Psoas muscle (tissue), 8 donors: ENCODE data around the gene ST6GALNAC6. TPM values are rescaled to one million over a fixed set of nuclear protein-coding genes. Genes with fewer than 3 reads are reported as not detected.

Experiments used
- ATAC-seq, 4 donors: fragments of 200-7000 bp; cut with Tn5 transposase; one replicate each; pipeline ENCODE4 v1.9.1; 2020; ENCODE audit warnings: moderate library complexity in 3 of 4, mild to moderate bottlenecking in 2 of 4
- DNase-seq, 2 donors: peaks; one replicate each; pipeline ENCODE4 v3.0.0-alpha.2; 2020
- H3K27ac ChIP-seq: fragments of 200-600 bp; one replicate; pipeline ENCODE4 v1.8.0; 2022
- H3K27me3 ChIP-seq, 3 donors: fragments of 200-600 bp in 1 of 3; one replicate each; pipeline versions ENCODE4 v1.6.1 to v1.8.0; 2013 to 2022; ENCODE audit warnings: low read length in 2 of 3, mild to moderate bottlenecking in 2 of 3, moderate library complexity in 1 of 3; ENCODE audit not compliant: insufficient read depth in 3 of 3
- H3K36me3 ChIP-seq, 2 donors: fragments of 200-600 bp in 1 of 2; one replicate each; pipeline versions ENCODE4 v1.6.1 to v1.8.0; 2013 to 2022; ENCODE audit warnings: low read depth in 1 of 2, mild to moderate bottlenecking in 1 of 2, moderate library complexity in 1 of 2; ENCODE audit not compliant: insufficient read depth in 1 of 2
- H3K4me1 ChIP-seq: fragments of 200-600 bp; one replicate; pipeline ENCODE4 v1.8.0; 2022
- H3K4me3 ChIP-seq: fragments of 200-600 bp; one replicate; pipeline ENCODE4 v1.8.0; 2022; ENCODE audit warnings: mild to moderate bottlenecking
- H3K9me3 ChIP-seq: fragments of 200-600 bp; one replicate; pipeline ENCODE4 v1.8.0; 2022
- WGBS, 3 donors: extraction: QIAGEN DNeasy Blood & Tissue Kit; methylation state at CpG; one replicate each; pipeline versions ENCODE4 v1.1.6 to v1.1.7; 2013; 5-methylcytosine and 5-hydroxymethylcytosine counted together
- intact Hi-C, 2 donors: fragments of 100-400 bp; cut with DNase I; formaldehyde crosslinking; loops; one replicate each; pipeline versions ENCODE4 v1.11.0 to v1.14.2; 2022
- polyA plus RNA-seq, 3 donors: library from polyadenylated mRNA; stranded (reverse); fragments of 200-250 nt; gene quantifications; one replicate each; pipeline ENCODE4 v1.2.3, GENCODE V29; 2013
- total RNA-seq, 4 donors: library from RNA; stranded (reverse); fragmentation: NEBNext Ultra II Directional in 2 of 4; extraction: Animal tissue kit (Norgen Biotek cat#: 25700) in 2 of 4; gene quantifications; one replicate each; pipeline versions ENCODE4 v1.2.1 to v1.2.4, GENCODE V29; 2021 to 2023
- TF ChIP-seq, protein P1 (sequence below): fragments of 200-600 bp; IDR thresholded peaks from one replicate; pipeline ENCODE4 v1.8.0; 2022; ENCODE audit warnings: antibody characterized with exemption
- donor health status: healthy with polysubstance abuse.
- donor health status: DM: no; HTN: no; CAD: no; lungs with moderate emphysema.
- donor health status: Bipolar disorder and iron deficiency.
- donor health status: healthy.
- donor health status: DM: yes; HTN: yes; CAD: no.
- donor health status: DM: no; HTN: no; CAD: no.
- donor health status: DM: no; HTN: no; CAD: no.
- donor health status: DM: yes; HTN: yes; CAD: no.

ST6GALNAC6 gene
- total and polyA plus RNA-seq, 7 donors, result 18.5 to 35.5 (median 25.0) TPM

DNA sequence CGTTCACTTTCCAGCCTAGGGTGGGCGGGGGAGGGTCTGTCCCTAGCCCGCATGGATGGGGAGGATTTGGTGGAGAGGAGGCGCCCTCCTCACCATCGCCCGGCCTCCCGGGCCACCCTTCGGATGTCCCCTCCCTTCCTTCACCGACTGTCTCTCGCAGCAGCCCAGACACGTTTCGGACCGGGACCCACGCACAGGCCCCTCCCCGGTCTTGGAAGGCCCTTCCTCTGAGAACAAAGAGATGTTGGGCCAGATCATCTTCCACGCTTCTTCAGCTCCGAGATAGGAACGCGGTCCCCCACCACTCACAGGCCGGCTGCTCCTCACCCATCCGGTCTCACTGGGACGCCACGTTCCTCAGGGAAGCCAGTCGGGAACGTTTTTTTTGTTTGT lies 38.9 kb upstream of the ST6GALNAC6 start:
- intact Hi-C loops, result no loop called here
- DNase-seq, result no peak
- WGBS, 3 donors, result 43 to 49% (median 43%) methylated on average over 25 of the region's 25 CpGs

DNA sequence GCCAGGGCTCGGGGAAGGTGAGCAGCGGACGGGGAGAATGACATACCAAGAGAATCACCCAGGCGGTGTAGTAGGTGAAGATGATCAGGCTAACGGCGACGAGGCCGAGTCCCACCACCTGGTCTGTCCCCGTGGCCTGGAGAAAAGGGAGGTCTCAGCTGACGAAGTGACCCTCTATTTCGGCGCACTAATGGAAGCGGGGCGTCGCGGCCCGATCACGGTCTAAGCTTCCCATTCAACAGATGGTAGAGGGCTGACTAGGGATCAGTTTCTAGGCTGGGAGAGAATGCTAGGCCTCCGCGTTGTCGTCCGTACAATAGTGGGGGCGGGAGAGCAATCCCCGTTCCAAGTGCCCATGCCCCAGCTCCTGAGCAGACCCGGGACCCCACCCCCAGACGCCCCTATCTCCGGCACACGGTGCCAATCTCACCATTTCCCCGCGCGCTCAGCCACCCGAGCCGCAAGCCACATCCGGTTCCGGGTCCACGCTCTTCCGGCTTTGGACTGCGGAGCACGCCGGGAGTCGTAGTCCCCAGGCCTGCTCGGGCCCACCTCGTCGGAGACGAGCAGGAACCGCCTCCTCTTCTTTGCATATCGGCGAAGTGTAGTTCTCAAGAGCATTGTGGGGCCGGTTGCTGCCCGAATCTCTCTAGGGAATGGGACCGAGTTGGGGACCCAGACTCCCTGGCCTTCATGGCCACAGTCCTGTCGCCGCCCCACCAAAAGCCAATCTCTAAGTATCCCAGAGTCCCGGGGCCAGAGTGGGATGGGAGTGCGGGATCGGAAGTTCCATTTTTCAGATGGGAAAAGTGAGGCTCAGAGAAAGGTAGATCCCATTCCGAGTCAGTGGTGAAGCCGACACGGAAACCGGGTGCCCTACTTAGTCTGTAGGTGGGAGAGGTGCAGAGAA lies 38.2 kb upstream of the ST6GALNAC6 start, which contains the start of gene DPM2:
DPM2 (minus strand) TSS at position 467 of the 910 bp plus-strand sequence; CDS start at position 433, 34 bp downstream.
- Histone ChIP-seq H3K4me1 (peaks cover 10% of the 10 kb centered on the region), H3K4me3 (peak within 1 kb of the TSS; percentile 80), H3K9me3 (no peaks in the 10 kb centered on the region), H3K27ac (peak within 1 kb of the TSS; percentile 66), H3K36me3 (peaks cover 0 to 10% of the 10 kb centered on the region in 2 donors), H3K27me3 (peaks cover 0 to 2% (median 0%) of the 10 kb centered on the region in 3 donors)
- 5 to 6% (median 6%) methylated on average over 59 to 60 of the region's 60 CpGs for WGBS, 3 donors
- ATAC-seq (peak; percentile 88 to 94 (median 90)), DNase-seq (peak; percentile 85 to 90)
- TF ChIP-seq, protein P1, sequence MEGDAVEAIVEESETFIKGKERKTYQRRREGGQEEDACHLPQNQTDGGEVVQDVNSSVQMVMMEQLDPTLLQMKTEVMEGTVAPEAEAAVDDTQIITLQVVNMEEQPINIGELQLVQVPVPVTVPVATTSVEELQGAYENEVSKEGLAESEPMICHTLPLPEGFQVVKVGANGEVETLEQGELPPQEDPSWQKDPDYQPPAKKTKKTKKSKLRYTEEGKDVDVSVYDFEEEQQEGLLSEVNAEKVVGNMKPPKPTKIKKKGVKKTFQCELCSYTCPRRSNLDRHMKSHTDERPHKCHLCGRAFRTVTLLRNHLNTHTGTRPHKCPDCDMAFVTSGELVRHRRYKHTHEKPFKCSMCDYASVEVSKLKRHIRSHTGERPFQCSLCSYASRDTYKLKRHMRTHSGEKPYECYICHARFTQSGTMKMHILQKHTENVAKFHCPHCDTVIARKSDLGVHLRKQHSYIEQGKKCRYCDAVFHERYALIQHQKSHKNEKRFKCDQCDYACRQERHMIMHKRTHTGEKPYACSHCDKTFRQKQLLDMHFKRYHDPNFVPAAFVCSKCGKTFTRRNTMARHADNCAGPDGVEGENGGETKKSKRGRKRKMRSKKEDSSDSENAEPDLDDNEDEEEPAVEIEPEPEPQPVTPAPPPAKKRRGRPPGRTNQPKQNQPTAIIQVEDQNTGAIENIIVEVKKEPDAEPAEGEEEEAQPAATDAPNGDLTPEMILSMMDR, result no peak
- intact Hi-C loops, result no loop called here

More for the DNA sequence above, 38.9 kb upstream of the ST6GALNAC6 start:
- peak in 1 of 4 donors; percentile 6 for ATAC-seq
- peak overlapping the region; percentile 80 for H3K4me3 ChIP-seq
- peaks cover 10% of the 10 kb centered on the region for H3K4me1 ChIP-seq
- no peaks in the 10 kb centered on the region for H3K27me3 ChIP-seq
- peak overlapping the region; percentile 66 for H3K27ac ChIP-seq
- H3K9me3 ChIP-seq, result no peaks in the 10 kb centered on the region
- H3K36me3 ChIP-seq, result peaks cover 0 to 13% of the 10 kb centered on the region in 2 donors
- TF ChIP-seq, protein P1, result no peak

DNA sequence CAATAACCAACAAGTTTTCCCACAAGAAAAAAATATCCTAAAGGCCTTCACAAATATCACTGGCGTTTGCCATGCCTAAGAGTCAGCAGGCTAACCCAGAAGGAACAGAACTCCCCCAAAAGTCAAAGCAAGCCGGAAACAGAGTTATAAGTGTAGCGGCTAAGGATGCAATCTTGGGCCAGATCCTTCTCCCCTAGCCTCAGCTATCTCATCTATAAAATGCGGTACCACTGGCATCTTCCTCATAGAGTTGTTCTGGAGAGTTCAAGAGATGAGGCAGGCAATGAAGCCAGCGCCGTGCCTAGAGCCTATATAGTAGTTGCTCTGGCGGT lies 37.6 kb upstream of the ST6GALNAC6 start:
- no peak for DNase-seq
- Histone ChIP-seq H3K27ac (peak overlapping the region; percentile 66), H3K27me3 (peaks cover 0 to 2% (median under 1%) of the 10 kb centered on the region in 3 donors), H3K9me3 (no peaks in the 10 kb centered on the region), H3K4me3 (peak overlapping the region; percentile 80), H3K4me1 (peaks cover 10% of the 10 kb centered on the region), H3K36me3 (peaks cover 0 to 9% of the 10 kb centered on the region in 2 donors)
- WGBS, 3 donors, result 9 to 14% (median 10%) methylated on average over 7 of the region's 7 CpGs
- intact Hi-C loops, result no loop called here
- ATAC-seq, result no peak
- TF ChIP-seq, protein P1, result no peak

DNA sequence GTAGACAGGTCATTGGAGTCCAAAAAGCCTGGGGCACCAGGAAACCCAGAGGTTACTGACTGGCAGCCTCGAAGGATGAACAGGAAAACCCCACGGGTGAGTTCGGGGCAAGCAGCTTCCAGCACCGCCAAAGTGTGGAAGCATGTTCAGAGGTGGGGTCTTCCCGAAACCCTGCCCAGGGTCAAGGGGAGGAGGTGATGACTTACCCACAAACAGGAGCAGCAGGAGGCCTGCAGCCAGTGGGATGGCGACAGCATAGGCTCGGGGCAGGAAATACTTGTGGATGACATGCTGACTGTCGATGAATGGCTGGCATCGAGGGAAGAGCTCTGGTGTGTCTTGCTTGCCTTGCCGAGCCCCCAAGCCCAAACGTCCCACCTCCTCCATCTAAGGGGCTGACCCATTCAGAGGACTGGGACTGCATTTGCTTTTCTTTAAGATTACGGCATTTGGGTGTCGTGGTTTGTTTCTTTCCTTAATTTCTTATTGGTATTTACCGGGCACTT lies 37.0 kb upstream of the ST6GALNAC6 start:
- no peak overlapping the region for H3K27ac ChIP-seq
- H3K27me3 ChIP-seq, result peaks cover 0 to 7% (median 2%) of the 10 kb centered on the region in 3 donors
- WGBS, 3 donors, result 68 to 76% (median 70%) methylated on average over 14 of the region's 14 CpGs
- intact Hi-C loops, result no loop called here
- H3K4me3 ChIP-seq, result peak overlapping the region; percentile 80
- no peaks in the 10 kb centered on the region for H3K9me3 ChIP-seq
- ATAC-seq, result no peak
- peaks cover 10% of the 10 kb centered on the region for H3K4me1 ChIP-seq
- TF ChIP-seq, protein P1, result no peak
- H3K36me3 ChIP-seq, result peaks cover 0 to 9% of the 10 kb centered on the region in 2 donors
- no peak for DNase-seq
